ENCODE results near the gene KAT8.

Gene KAT8

DNA sequence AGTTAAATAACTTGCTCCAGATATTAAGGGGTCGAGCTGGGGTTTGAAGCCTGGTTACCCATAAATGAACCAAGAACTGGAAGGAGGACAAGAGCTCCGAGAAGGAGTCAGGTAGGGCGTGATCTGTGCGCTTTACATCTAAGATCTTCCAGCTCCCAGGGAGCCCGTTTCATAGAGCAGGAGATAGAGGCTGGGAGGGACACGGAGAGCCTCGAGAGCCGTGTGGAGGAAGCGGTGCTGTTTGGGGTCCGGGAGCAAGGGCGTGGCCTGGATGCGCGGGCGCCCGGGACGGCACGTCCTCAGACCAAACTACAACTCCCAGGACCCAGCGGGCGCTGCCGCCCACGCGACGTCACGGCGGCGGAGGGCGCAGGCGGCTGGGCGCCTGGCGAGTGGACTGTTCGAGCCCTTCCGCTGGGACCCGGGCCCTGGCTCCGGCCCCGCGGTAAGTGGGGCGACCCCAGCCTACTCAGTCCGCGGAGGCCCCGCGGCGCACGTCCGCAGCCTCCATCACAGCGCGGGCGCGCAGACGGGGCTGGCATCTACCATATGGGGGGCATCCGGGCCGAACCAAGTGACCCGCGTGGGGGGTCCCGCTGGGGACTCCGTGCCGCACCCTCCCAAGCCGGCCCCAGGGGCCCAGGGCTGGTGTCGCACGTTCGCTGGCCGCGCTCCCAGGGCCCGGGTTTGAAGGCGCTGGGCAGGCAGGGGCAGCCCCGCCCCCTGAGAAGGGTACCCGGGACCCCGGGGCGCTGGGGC is 9.2 kb upstream of the KAT8 start, which contains the start of gene BCKDK:
Gene BCKDK, plus strand, starts transcription at position 352 of the 759 bp plus-strand sequence. CDS start 838 bp downstream, outside the sequence.
- peak; percentile 55 to 73 for DNase-seq (ENCODE audit: low read depth in 2 of 2)

DNA sequence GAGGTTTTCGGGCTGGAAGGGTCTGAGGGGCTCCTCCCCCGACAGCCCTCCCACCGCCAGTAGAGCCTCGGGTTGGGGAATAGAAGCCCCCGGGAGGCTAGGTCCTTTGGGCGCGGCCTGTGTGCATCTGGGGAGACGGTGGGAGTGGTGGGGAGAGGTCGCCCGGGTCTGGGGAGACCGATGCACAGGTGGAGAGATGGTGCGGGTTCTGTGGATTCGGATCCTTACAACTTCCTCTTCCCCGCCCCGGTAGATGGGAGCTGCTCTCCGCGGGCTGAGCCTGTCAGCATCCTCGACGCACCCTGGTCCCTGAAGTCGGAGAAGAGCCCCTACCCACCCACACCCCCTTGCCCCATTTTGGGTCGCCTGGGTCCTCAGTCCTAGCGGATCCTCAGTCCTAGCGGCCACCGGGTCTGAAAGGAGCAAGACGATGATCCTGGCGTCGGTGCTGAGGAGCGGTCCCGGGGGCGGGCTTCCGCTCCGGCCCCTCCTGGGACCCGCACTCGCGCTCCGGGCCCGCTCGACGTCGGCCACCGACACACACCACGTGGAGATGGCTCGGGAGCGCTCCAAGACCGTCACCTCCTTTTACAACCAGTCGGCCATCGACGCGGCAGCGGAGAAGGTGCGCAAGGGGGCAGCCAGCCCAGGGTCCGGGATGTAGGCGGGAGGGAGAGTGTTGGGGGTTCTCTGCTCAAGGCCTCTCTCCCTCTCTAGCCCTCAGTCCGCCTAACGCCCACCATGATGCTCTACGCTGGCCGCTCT is 8.5 kb upstream of the KAT8 start:
- no peak for DNase-seq (ENCODE audit: low read depth in 2 of 2)

DNA sequence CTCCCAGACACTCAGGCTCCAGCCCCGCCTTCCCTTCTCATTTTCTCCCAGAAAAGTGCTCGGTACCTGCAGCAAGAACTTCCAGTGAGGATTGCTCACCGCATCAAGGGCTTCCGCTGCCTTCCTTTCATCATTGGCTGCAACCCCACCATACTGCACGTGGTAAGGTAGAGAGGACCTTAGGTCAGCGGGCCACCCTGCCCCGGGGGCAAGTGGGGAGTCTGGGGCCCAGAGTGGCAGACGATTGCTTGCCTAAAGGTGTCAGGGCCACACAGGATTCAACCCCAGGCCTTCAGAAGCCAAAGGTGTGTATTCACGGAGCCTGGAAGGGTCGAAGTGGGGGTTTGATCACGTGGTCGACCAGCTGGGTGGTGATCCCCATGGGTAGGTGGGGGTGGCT is 7.8 kb upstream of the KAT8 start:
- no peak for DNase-seq (ENCODE audit: low read depth in 2 of 2)

DNA sequence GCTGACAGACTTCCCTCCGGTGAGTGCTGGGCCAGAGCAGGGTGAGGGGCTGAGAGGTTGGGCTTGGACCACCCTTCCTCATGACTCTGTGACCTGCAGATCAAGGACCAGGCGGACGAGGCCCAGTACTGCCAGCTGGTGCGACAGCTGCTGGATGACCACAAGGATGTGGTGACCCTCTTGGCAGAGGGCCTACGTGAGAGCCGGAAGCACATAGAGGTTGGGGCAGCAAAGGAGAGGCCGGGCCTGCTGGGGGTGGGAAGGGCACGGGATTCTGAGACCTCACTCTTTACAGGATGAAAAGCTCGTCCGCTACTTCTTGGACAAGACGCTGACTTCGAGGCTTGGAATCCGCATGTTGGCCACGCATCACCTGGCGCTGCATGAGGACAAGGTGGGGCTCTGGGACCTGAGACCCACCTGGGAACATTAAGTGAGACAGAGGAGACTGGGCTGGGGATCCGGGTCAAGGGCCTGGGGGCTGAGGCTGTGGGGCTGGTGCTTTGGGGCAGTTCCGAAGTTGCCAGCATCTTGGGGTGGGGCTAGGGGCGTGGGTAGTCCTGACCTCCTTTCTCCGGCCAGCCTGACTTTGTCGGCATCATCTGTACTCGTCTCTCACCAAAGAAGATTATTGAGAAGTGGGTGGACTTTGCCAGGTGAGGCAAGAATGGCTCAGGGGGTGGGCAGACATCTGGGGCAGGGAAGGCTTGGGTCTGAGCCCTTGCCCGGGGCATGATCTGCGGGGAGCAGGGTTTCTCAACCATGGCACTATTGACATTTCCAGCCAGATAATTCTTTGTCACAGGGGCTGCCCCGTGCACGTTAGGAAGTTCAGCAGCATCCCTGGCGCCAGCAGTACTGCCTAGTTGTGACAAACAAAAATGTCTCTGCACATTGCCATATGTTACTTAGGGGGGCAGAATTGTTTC is 7.1 kb upstream of the KAT8 start:
- DNase-seq (ENCODE audit: low read depth in 2 of 2), result no peak

DNA sequence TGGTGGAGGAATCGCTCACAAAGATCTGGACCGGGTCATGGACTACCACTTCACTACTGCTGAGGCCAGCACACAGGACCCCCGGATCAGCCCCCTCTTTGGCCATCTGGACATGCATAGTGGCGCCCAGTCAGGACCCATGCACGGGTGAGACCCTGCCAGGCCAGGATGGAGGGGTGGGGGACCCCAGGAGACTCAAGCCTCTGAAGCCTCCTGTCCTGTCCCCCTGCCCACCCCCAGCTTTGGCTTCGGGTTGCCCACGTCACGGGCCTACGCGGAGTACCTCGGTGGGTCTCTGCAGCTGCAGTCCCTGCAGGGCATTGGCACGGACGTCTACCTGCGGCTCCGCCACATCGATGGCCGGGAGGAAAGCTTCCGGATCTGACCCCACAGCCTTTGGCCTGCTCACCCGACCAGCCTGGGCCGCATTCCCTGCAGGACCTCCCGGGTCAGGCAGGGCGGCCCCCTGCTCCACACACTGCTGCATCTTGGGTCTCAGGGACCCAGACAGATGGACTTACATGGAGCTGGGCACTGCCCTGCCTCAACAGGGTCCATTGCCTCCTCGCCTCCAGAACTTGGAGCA is 5.5 kb upstream of the KAT8 start:
- DNase-seq (ENCODE audit: low read depth in 2 of 2), result no peak

DNA sequence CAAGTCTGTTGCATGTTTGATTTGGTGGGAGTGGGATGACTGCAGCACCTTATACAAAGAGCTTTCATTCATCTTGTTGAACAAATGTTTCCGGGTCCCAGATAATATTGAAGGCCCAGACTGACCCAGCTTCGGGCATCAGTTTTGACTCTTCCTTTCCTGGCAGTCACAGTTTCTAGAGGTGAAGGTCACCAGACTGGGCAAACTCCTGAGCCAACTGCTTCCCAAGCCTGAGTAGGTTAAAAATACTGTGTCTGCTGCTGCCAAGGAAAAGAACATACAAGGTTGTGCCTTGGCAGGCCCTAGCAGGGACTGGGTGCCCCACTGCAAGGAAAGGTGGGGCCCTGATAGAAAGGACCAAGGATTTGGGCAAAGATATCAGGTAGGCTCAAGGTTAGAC is 4.8 kb upstream of the KAT8 start:
- no peak for DNase-seq (ENCODE audit: low read depth in 2 of 2)

DNA sequence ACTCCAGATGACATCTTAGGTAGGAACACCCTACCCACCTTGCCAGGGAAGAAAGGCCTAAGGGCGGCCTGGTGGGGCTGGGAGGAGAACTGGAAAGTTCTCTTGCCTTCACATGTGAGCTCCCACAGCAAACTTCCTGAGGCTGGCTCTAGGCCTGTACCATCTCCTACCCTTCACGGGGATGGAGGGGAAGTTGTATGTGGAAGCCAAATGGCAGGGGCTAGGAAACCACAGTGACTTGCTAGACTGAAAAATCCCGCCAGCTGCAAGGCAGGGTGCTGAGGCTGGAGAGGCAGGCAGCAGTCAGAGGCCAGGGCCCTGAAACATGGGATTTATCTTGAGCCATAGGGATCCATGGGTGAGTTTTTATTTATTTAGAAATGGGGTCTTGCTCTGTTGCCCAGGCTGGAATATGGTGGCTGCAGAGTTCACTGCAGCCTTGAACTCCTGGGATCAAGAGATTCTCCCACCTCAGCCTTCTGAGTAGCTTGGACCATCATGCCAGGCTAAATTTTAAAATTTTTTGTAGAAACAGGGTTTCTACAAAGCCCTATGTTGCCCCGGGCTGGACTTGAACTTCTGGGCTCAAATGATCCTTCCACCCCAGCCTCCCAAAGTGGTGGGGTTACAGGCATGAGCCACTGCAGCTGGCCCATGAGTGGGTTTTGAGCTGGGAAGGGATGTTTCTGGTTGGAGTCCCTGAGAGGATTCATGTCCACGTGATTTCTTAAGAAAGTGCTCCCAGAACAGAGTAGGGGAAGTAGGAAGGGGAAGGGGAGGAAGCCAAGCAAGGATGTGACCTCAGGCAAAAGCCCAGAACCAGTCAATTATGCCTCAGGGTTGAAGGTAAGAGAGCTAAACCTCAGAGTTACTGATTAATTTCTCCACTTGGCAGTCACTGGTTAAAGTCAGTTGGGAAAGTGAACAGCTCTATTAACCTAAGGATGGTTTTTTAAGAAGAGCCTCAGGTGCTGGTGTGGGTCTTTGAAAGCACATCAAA is 4.0 kb upstream of the KAT8 start:
- no peak for DNase-seq (ENCODE audit: low read depth in 2 of 2)

DNA sequence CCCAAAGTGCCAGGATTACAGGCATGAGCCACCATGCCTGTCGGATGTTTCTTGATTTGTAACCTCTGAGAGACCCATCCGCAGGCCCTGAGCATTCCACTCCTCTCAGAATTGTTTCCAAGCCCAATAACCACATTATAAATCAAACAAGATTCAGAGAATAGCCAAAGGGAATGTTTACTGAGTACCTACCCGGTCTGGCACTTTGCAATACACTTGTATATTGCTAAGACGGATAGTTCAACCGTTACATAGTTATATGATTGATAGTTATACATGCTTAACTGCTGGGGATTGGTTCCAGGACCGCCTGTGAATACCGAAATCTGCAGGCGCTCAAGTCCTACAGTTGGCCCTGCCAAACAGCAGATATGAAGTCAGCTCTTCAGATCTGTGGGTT is 3.0 kb upstream of the KAT8 start:
- no peak for DNase-seq (ENCODE audit: low read depth in 2 of 2)

DNA sequence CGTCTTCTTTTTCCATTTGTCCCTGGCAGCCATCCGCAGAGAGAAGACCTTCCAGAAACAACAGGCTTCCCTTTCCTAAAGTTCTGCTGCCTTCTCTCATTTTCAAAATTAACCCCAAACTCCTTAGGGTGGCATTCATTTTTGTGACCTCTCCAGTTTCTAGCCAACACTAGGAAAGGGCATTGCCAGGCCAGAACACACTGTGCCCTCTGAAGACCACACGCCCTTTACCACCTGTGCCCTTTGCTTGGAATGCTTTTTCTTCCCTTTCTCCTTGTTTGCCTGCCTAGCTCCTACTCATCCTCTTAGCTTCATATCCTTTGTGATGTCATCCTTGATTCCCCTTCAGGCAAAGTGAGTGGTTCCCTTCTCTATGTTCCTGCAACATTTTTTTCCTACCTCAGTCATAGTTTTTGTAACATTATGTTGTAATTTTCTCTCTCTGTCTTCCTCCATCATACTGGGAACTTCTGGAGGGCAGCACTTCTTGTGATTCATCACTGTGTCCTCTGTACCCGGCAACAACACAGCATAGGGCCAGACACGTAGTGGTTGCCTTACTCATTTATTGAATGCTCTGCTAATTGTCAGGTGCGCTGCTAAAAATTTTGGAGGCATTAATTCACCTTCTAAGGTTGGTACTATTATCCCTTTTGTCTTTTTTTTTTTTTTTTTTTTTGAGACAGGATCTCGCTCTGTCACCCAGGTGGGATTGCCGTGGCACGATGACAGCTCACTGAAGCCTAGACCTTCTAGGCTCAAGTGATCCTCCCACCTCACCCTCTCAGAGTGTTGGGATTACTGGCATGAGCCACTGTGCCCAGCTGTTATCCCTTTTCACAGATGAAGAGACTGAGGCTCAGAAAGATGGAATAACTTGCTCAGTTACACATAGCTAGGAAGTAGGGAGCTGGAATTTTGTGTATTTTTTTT is 1.0 kb downstream of the KAT8 start:
- no peak for DNase-seq (ENCODE audit: low read depth in 2 of 2)

DNA sequence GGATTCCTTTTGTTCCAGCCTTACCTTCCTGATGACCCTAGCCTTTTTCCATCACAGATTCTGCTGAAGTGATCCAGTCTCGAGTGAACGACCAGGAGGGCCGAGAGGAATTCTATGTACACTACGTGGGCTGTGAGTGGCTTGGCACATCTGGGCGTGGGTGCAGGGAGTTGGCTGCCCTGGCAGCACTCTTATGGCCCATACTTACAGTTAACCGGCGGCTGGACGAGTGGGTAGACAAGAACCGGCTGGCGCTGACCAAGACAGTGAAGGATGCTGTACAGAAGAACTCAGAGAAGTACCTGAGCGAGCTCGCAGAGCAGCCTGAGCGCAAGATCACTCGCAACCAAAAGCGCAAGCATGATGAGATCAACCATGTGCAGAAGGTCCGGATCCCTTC is 2.7 kb downstream of the KAT8 start:
- DNase-seq (ENCODE audit: low read depth in 2 of 2), result no peak

DNA sequence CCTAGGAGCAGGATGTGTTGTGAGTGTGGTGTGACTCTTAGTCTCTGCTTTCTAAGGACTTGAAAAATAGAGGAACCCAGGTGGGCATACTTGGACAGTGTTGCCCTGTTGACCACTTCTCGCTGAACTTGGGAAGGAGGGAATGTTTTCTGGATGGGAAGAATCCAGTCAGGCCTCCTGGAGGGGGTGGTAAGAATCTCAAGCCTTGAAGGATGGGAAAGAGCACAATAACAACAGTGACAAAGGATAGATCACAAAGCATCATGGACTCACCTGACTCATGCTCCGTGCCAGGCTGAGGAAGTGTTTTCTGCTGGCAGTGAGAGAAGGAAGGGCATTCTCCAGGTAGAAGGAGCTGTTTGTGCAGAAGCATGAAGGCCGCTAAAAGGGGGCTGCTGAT is 8.4 kb downstream of the KAT8 start:
- DNase-seq (ENCODE audit: low read depth in 2 of 2), result no peak

DNA sequence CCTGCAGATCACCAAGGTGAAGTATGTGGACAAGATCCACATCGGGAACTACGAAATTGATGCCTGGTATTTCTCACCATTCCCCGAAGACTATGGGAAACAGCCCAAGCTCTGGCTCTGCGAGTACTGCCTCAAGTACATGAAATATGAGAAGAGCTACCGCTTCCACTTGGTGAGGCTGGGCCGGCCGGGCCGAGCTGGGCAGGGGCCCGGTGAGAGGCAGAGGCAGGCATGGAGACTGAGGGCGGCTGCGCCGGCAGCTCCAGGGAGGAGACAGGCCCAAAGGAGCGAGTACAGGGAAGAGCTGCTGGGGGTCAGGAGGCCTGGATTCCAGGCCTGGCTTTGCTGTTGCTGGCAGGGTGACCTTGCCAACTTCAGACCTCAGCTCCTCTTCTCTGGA is 9.7 kb downstream of the KAT8 start:
- DNase-seq (ENCODE audit: low read depth in 2 of 2), result no peak

DNA sequence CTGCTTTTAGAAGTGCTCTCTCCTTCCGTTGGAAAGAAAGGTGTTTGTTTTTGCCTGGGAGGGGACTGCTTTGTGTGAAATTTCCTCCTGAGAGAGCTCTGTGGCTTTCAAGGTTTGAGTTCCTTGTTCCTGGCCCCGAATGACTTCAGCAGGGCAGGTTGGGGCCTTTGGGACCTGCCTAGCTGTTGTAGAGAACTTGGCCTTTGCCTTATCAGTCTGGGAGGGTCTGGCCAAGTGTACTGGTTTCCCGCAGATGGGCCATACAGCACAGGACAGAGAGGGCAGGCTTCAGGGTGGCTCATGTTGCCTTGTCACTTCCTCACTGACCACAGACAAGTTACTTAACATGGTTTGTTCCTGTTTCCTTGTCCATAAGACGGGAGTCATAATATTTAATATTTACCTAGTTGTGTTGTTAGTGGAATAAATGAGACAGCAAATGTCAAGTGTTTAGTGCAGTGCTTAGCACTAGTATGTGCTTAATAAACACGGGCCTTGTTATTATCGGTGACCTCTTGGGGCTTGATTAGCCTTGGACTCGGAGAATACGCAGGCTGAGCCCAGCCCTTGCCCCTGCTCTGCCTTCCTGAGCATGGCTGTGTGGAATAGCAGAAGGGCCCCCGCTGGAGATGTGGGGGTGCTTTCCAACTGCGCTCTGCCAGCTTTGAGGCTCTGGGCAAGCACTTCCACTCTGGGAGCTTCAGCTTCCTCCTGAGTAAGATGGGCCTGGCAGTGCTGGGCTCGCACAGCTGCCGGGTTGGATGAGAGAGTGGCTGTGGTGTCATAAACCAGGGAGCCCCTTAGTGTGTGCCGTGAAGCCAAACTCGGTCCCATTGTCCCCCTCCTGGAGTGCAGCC is 11.5 kb downstream of the KAT8 start:
- no peak for DNase-seq (ENCODE audit: low read depth in 2 of 2)

DNA sequence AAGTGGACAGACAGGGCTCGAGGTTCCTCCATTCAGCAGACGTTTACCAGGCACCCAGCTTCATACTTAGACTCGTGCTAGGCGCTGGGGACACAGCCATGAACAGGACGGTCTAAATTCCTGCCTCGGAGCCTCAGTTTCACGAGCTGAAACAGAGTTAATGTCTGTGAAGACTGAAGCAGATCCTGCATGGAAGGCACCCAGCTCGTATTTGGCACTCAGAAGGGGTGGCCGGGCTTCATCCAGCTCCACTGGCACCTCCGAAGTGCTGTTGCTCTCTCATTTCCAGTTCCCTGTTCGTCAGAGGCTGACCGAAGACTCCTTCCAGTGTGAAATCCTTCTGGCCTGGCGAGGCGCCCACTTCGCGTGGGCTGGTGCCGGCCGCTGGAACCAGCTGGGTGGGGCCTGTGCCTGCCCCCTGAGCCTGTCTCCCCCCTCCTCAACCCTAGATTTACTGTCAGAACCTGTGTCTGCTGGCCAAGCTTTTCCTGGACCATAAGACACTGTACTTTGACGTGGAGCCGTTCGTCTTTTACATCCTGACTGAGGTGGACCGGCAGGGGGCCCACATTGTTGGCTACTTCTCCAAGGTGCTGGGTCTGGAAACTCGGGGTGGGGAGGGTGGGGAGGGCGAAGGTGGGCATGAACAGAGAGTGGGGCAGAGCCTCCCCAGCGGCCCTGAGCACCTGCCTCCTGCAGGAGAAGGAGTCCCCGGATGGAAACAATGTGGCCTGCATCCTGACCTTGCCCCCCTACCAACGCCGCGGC is 12.3 kb downstream of the KAT8 start:
- no peak for DNase-seq (ENCODE audit: low read depth in 2 of 2)

DNA sequence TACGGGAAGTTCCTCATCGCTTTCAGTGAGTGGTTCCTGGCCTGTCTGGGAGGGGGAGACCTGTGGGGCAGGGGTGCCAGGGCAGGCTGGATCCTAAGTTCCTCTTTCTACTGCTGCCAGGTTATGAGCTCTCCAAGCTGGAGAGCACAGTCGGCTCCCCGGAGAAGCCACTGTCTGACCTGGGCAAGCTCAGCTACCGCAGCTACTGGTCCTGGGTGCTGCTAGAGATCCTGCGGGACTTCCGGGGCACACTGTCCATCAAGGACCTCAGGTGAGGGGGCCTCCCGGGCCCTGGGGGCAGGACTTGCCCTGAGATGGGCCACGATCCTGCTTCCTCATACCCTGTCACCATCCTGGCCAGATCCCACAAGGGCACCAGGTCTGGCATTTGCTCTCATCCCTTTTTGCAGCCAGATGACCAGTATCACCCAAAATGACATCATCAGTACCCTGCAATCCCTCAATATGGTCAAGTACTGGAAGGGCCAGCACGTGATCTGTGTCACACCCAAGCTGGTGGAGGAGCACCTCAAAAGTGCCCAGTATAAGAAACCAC is 12.9 kb downstream of the KAT8 start:
- no peak for DNase-seq (ENCODE audit: low read depth in 2 of 2)

DNA sequence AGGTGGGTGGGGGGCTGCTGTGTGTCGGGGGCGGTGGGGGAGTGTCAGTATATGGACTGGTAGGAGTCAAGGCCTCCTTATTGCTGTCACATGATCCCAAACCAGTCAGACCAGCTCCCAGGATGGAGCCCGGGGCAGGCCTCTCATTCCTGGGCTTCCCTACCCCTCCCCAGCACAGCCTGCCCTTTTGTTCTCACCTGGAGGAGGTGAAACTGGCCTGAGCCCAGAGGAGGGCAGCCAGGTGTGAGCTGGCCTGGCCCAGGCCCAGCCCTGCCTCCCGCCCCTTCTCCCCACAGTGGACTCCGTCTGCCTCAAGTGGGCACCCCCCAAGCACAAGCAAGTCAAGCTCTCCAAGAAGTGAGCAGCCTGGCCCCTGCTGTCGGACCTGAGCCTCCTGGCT is 13.4 kb downstream of the KAT8 start:
- DNase-seq (ENCODE audit: low read depth in 2 of 2), result no peak

DNA sequence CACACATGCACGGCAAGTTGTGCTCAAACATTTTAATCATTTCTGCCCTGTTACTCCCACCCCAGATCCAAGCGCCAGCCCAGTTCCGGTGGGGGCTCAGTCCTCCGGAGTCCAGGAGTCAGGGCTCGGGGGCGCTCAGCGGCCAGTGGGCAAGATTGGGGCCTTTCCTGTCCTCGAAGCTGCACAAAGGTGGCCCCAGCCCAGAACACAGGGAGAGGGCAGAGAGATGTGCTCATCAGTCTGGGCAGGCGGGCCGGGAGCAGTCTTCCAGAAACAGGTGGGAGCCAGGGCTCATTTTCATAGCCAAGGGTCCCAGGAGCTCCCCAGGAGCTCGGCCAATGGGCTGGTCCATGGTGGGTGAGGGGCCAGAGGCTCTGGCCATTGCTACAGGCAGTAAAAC is 14.0 kb downstream of the KAT8 start:
- DNase-seq (ENCODE audit: low read depth in 2 of 2), result no peak
